NCI-H748 (cell line): Measurements from ENCODE around the gene BIN1.

Source experiments
- DNase-seq: peaks from one replicate; lab custom pipeline; 2025; ENCODE audit not compliant: unreplicated experiment; lab: John Stamatoyannopoulos, UW

Gene BIN1

DNA sequence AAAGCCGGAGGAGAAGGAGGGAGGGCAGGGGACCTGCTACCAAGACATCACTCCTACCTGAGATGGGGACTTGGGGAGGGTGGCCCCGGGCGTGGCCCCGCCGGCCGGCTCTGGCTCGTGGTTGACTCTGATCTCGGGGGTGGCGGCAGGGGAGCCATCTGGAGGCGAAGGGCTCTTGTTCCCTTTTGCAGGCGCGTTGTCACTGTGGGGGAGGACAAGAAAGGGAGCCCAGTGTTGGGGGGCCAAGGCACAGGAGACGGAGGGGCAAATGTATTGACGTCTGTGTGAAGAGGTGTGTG lies 48.1 kb downstream of the BIN1 start:
- no peak for DNase-seq

DNA sequence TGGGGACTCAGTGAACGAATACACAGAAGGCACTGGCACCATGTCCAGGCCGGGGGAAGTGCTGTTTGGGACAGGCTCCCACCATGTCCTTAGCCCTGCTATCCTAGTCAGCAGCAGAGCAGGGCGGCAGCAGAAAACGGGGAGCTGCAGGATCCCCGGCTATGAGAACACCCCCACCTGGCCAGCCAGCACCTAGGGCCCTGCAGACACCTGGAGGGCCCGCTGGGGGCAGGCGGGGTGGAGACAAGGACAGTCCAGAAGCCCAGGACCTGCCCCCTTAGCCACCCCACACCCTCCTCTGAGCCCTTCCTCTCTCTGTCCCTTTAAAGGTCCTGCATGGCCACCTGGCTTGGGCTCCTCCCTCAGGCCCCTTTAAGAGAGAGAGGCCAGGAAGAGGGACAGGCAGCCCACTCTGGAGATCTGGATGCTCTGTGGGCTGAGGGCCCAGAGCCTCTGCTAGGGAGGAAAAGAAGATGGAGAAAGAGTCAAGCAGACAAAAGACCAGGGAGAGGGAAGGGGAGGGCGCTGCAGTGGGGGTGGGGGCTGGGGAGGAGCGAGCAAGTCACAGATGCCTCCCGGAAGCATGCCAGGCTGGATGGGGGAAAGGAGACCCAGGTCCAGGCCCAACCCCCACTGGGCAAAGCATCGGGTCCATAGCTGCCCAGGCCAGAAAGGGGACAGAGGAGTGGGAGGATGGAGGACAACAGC lies 48.6 kb downstream of the BIN1 start:
- no peak for DNase-seq

DNA sequence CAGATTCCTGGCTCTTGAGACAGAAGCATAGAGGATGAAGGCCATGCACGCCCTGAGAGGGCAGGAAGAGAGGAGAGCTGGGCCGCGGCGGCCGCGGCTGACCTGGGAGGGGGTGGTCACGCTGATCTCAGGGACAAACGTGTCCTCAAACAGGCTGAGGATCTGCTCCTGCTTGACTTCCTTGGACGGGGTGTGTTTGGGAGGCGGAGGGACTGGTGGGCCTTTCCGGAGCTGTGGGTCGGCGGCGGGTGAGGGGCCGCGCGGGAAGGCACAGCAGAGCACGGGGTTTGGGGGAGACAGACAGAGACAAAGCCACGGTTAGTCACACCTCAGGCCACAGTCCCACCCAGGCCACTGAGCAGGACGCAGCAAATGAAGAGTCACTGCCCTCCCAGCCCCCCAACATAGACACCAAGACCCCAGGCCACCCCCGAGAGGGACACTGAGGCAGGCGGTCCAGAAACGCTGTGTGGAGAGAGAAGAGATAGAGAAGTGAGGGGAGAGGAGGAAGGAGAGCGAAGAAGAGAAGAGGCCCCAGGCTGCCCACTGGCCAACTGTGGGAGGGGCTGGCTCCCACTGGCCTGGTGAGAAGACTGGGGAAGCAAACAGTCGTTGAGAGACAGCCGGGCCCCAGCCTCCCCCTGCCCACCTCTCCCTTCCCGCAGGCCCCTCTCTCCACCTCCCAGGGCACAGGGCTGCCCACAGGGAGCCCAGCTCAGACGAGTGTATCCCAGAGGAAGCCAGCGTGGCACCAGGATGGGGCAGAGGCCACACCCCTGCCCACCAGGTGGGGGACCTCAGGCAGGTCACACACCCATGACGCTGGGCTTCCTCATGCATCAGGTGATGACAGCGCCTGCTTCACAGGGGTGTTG lies 49.3 kb downstream of the BIN1 start:
- DNase-seq = no peak

DNA sequence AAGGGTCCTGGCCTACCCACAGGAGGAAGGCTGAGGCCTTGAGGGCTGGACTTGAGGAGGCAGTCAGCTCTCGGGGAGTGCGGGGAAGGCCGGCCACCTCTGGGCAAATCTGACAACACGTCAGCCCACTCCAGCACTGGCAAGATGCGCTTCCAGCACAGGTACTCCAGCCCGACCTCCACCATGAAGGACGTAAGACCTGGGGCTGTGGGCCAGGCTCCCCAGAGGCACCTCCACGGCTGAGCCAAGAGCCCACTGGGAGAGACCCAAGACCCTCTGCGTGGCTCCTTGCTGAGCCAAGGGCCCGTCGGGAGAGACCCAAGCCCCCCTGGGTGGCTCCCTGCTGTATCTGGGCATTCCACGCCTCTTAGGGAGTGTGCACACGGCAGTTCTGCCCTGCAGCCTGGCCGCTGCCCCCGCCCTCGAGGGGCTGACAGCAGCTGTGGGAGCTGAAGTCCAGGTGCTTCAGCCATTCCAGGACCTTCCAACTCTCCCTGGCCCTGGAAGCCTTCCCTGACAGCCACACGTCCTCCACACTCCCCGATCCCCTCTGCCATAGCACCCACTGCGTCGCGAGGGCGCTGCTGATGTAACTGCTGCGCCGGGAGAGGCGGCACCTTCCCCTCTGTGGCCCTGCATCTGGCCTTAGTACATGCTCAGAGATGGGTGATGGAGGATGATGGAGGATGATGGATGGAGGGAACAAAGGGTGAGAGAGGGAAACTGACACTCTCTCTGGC lies 50.2 kb downstream of the BIN1 start:
- DNase-seq = no peak

DNA sequence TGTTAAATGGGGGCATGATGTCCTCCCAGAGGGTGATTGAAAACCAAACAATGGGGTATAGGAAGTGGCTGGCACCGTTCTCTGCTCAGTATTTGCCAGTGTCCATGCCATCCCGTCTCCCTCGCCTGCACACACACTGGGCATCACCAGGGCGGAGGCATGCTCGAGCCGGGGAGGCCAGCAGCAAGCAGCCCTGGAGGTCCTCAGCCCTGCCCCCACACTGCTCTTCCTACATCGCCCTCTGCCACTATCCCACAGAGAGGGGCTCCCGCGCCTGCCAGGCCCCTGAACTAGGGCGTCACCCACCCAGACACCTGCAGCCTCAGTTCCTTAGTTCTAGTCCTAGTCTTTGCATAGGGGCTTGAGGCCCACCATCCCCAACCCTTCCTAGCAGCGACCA lies 50.9 kb downstream of the BIN1 start:
- DNase-seq = no peak

DNA sequence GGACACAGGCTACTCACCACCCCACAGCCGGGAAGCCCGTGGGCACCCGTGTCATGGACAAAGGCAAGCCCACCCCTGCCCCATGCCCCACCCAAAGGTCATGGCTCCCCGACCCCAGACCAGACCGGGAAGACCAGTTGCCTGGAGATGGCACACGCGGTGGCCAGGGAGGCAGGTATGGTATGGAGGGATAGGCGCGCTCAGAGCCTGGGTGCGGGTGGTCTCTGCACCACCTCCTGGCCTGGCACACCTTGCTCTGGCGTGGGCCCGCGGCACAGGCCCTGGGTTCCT lies 51.2 kb downstream of the BIN1 start:
- DNase-seq = no peak

DNA sequence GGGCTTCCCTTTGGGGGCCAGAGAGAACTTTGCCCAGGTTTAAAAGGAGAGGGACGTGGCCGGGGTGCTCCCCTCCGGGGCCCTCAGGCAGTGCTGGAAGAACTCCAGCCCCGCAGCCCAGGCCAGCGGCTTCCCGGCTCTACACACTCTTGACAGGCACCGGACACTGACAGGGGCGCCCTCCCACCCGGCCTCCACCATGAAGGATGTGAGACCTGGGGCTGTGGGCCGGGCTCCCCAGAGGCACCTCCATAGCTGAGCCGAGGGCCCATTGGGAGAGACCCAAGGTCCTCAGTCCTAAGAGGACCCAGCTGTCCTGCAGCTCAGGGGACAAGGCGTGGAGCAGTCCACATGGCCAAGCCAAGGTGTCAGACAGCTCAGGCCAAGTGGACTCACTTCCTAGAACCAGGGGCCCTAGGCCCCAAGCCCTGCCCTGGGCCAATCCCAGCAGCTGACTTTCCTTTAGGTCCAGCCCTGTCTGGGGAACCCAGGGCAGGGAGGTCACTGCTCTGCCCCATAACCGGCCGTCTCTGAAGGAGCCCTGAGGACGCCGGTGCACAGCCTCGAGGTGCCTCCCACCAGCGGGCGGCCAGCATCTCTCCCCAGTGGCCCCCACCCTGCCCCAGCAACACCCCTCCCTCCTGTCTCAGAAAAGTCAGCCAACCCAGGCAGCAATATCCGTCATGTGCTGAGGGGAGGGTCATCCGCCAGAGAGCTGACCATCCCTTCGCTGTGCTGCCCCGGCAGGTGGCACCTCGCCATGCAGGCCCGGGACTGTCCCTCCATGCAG lies 51.8 kb downstream of the BIN1 start:
- DNase-seq = no peak

DNA sequence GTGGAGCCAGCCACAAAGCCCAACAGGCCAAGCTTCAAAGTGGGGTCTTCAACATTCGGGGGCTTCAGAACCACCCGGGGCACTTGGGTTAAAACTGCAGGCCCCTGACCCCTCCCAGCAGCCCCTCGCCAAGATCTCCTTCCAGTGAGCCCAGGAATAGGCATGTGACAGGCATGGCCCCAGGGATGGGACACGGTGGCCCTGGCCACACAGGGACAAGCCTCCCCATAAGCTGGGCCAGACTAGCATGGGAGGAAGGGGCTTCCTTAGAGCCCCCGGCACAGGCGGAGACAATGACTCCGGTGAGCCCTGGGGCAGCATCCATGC lies 52.4 kb downstream of the BIN1 start:
- no peak for DNase-seq

DNA sequence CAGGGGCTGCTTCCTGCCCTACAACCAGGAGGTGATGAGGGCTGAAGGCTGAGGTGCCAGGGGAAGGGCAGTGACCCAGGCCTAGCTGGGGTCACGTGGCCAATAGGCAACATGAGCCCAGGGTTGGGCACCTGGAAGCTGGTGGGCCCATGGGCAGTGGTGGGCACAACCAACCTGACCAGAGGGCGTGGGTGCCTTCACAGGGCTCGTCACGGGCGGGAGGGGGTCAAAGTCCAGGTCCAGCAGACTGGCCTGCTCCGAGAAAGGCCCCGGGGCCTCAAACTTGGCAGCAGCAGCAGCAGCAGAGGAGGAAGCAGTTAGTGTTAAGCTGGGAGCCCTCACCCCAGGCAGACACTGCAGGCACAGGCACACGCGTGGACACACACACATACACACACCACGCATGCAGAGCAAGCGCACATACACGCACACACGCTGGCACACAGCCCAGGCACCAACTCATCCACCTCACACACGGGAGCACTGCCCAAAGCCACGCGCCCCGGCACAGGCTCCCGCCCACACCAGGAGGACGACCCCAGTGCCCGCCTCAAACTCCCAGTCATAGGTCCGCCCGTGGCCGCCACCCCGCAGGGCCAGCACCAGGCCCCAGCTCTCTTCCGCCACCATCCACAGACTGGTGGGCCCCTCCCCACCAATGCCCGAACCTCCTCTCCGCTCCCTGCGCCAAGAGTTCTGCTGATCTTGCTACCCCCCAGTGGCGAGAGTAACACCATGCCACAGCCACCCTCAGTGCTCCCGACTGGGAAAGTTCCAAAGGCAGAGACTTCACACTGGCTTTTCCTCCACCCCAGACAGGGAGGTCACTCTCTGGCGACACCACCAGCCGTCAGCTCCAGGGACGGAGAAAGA lies 53.0 kb downstream of the BIN1 start:
- DNase-seq = no peak

DNA sequence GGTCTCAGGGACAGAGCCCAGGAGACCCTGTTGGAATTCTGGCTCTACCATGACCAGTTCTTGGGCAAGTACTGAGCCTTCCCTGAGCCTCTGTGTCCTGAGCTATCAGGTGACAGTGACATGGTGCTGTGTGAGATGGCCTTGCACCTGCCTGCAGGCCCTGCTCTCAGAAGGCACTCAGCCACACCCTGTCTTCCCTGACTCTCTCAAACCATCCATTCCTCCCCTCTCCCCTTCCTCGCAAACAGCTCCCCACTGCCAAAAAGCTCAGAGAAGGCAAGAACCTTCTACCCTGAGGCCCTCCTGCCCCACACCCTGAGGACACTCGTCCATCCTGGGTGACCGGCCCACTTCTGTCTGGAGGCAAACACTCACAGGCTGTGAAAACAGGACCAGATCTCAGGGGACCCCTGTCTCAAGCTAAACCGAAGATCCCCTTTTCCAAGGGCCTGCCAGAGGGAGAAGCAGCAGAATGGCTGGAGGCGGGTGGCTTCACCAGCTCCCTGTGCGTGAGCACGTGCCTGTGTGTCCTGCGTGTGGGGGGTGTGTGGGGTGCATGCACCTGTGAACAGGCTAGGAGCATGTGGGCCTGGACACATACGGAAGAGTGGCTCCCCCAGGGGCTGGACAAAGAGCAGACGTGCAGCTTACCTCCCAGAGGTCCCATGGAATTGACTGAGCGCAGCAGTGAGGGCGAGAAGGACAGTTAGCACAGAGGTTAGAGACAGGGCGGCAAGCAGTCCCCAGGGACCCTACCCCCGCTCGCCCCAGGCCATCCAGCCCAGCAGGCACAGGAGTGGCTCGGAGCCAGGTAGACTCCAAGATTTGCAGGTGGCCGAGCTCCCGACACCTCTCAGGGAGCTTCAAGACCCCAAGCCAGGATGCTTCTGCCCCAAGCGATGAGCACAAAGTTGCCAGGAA lies 53.9 kb downstream of the BIN1 start:
- DNase-seq = peak; percentile 3

DNA sequence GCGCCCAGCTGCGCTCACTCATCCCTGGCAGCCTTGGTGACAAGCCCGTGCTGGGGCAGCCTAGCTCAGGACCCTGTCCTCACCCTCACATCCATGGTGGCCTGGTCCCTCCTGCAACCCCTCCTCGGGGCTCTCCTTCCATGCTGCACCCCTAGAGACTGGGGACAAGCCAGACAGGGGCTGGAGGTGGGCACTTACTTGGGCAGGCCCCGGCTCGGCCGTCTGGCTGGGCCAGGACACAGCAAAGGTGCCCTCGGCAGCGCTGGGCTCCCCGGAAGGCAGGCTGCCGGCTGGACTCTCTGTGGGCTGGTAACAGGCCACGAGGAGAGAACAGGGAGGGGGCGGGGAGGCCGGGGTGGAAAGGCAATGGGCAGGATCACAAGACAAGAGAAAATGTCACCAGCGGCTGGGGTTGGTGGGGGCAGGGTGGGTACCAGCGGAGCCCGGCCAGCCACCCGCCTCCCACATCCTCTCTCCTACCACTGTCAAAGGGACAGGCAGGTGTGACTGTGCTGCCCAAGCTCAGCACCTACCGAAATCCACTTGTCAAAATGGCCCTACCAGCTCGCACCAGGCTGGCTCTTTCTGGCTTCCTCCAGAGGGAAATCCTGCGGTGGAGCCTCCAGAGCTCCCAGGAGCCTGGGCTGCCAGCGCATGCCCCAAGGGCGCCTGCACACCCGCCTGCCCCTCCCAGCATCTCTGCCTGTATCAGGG lies 54.7 kb downstream of the BIN1 start:
- DNase-seq = no peak

DNA sequence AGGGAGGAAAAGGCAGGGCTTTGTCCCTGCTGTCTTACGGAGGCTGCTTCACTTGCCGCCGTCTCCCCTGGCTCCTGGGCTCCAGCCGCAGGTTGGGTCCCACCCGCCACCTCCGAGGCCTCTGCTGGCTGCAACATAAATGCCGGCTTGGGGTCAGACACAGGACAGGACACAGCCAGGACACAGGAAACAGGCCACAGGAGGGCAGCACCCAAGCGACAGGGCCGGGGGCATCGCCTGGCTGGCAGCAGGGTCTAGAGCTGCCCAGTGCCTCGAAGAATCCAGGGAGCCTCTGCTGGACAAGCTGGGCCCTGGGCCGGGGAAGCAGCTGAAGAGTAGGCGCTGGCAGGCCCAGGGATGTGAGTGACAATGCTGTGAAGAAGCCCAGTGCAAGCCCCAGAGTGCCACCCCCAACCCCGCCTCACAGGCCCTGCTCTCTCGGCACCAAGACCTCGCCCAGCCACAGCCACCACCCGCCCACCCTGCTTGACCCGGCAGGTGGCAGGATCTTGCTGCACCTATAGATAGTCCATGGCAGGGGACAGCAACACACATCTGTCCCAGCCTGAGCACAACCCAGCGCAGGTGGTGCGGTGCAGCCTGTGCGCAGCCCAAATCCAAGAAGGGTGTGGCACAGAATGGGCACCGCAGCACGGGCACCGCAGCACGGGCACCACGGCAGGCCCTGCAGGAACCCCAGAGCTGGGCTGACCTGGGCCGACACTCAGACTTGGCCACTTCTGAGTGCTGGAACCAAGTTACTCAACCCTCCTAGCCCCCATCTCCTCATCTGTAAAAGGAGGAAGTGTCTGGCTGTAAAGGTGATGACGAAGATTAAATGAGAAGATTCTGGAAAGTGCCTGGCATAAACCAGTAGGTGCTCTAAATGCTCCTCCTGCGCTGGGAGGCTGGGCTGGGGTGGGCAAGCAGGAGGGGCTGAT lies 55.6 kb downstream of the BIN1 start:
- DNase-seq = no peak

DNA sequence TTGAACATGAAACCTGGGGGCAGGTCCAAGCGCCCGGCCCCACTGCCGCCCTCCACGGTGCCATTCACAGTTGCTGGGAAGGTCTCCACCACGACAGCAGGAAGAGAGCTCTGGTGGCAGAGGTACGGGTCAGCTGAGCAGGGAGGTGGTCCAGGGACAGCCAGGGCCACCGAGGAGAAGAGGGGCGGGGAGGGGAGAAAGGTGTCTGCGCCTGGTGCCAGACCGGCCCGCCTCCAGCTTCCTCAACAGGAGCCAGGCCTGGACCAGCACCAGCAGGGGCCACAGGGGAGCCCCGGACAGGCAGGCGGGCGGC lies 56.2 kb downstream of the BIN1 start:
- no peak for DNase-seq

DNA sequence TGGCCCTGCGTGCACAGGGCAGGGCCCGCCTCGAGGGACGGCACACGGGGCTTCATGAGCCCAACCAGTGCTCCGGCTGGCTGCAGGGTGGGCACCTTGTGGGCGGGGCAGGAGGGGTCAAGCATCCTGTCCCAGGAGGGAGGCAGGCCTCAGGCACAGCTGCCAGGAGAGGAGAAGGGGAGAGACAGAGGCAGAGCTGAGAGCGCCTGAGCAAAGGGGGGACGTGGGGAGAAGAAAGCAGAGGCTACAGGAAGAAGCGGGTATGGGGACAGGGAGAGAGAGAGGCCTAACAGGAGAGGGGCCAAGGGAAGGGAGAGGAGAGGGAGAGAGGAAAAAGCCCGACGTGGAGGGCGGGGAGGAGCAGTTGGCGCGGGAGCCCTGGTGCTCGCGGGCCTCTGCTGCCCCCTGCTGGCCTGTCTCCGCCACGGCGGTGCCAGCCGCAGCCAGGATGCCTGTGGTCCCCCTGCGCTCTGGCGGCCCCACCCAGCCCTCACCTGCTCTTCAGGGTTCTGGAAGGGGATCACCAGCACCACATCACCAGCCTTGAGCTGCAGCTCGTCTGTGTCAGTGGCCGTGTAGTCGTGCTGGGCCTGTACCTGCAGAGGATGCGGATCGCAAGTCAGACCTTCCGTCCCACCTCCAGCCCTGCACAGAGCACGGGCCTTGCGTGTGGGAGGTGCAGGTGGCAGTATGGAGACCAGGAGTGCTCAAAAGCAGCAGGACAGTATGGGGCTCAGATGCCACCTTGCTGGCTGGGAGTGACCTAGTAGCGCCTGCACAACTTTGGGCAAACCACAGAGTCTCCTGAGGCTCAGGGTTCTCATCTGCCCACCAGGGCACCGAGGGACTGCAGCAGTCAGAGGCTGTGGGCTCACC lies 56.8 kb downstream of the BIN1 start:
- peak; percentile 53 for DNase-seq

DNA sequence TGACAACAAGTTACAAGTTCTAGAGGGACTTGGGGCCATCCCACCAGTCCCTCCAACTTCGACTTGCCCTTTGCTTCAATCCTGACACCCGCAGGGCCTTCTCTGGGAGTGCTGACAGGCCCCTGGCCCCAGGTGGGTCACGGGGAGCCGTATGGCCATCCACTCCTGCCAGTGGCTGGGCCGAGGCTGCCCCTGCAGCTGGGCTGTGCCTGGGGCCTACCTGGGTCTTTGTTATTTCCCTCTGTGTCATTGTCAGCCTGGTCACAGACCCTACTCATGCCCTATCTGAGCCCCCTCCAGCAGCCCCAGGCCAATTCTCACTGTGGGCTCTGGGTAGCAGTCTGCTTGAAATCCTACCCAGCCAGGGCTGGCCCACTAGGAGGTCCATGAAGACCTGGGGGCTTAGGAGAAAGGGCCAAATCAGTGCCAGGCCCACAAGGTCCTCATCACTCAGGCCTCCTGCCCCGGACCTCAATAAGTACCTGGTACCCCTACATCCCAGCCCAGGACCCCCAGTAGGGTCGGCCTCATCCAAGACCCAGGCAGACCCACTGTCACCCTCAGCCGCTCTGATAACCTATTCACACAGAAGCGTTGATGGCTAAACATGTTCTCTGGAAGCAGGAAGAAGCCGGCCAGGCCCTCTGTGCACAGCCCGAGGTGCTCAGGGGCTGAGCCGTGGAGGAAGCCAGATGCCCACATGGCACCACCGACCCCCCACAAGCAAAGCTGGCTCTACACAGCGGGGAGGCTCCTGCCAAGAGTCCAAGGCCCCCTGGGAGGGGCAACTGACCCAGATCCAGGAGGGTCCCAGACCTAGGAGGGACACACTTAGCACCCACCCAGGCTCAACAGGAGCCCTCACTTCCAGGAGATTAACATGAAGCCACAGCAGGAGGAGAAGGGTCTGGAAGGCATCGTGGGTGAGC lies 57.7 kb downstream of the BIN1 start:
- DNase-seq = no peak

DNA sequence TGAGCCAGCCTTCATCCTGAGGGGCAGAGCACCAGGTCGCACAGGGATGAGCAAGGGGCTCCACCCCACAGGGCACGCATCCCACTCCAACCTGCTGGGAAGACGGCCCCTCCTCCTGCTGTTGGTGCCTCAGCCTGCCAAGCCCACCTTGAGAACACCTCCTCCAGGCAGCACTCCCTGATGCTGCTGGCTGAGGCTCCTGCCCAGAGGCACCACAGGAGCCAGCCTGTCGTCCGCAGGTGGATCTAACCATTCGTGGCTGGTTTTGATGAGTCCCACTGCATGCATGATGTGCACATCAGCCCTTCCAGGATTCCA lies 58.4 kb downstream of the BIN1 start:
- no peak for DNase-seq
